NT2/D1 (cell line): Measurements from ENCODE around the gene CYBRD1.

ENCODE experiments used
- SUZ12 ChIP-seq: IDR thresholded peaks from 2 replicates; pipeline ENCODE4 v1.6.1; 2011; ENCODE audit not compliant: insufficient read length, insufficient read depth; ENCODE audit errors: extremely low read depth
- ZNF274 ChIP-seq: IDR thresholded peaks from 2 replicates; pipeline ENCODE4 v1.6.1; 2011; ENCODE audit warnings: mild to moderate bottlenecking, low read depth, low read length

- TF ChIP-seq ZNF274, result no peak
- no peak for TF ChIP-seq SUZ12
Measured at GRCh38 chr2:171553236-171553635, 31.0 kb downstream of the CYBRD1 start.
